ENCODE results near the gene CLIC4.

CLIC4 gene

DNA sequence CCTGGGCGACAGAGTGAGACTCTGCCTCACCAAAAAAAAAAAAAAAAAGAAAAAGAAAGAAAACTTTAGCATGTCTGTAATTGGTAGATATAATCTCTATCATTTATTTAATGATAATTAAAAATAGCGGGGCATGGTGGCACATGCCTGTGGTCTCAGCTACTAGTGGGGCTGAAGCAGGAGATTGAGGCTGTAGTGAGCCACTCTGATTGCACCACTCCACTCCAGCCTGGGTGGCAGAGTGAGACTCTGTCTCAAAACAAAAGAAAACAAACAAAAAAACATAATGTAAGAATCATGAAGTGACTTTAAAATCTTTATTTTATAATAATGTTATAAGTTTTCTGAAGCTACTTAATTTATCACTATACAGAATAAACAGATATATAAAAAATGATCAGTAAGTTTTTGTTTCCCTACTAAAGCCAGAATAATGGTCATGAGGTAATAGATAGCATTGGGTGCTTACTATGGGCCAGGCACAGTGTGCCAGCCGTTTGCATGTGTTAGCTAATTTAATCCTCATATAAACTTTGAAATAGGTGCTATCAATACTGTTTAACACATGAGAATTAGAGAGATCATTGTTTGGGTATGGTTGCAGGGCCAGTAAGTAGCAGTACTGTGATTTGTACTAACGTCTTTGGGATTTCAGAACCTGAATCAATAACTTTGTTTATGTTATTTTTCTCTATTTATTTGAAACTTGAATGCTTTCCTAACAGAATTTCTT lies 23.8 kb downstream of the CLIC4 start:
- no peaks in the 10 kb centered on the region for H3K36me3 ChIP-seq (replicated peaks; ENCODE audit: low read depth, low read length)
- H2AFZ ChIP-seq (ENCODE audit: low read depth, low read length): no peak overlapping the region
- H3K4me1 ChIP-seq (ENCODE audit: low read length): peaks cover 33% of the 10 kb centered on the region
- H3K9me3 ChIP-seq (ENCODE audit: insufficient read depth, low read length): no peaks in the 10 kb centered on the region
- peak overlapping the region; percentile 67 for H3K4me2 ChIP-seq (ENCODE audit: low read length)
- H3K4me3 ChIP-seq (ENCODE audit: low read length): peak overlapping the region; percentile 37
- no peaks in the 10 kb centered on the region for H4K20me1 ChIP-seq (ENCODE audit: insufficient read depth, low read length)
- peak overlapping the region; percentile 55 for H3K9ac ChIP-seq (ENCODE audit: low read length)
- no peaks in the 10 kb centered on the region for H3K27me3 ChIP-seq (ENCODE audit: low read depth, low read length)
- H3K27ac ChIP-seq (ENCODE audit: low read length): peak overlapping the region; percentile 88
- TF ChIP-seq, protein P1, sequence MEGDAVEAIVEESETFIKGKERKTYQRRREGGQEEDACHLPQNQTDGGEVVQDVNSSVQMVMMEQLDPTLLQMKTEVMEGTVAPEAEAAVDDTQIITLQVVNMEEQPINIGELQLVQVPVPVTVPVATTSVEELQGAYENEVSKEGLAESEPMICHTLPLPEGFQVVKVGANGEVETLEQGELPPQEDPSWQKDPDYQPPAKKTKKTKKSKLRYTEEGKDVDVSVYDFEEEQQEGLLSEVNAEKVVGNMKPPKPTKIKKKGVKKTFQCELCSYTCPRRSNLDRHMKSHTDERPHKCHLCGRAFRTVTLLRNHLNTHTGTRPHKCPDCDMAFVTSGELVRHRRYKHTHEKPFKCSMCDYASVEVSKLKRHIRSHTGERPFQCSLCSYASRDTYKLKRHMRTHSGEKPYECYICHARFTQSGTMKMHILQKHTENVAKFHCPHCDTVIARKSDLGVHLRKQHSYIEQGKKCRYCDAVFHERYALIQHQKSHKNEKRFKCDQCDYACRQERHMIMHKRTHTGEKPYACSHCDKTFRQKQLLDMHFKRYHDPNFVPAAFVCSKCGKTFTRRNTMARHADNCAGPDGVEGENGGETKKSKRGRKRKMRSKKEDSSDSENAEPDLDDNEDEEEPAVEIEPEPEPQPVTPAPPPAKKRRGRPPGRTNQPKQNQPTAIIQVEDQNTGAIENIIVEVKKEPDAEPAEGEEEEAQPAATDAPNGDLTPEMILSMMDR (IDR thresholded peaks at IDR 0.05; ENCODE audit: low read depth, low read length): no peak
- TF ChIP-seq EZH2phosphoT487 (IDR thresholded peaks at IDR 0.05; ENCODE audit: low read depth): no peak
- peaks cover 54% of the 10 kb centered on the region for H3K79me2 ChIP-seq (ENCODE audit: low read length)

DNA sequence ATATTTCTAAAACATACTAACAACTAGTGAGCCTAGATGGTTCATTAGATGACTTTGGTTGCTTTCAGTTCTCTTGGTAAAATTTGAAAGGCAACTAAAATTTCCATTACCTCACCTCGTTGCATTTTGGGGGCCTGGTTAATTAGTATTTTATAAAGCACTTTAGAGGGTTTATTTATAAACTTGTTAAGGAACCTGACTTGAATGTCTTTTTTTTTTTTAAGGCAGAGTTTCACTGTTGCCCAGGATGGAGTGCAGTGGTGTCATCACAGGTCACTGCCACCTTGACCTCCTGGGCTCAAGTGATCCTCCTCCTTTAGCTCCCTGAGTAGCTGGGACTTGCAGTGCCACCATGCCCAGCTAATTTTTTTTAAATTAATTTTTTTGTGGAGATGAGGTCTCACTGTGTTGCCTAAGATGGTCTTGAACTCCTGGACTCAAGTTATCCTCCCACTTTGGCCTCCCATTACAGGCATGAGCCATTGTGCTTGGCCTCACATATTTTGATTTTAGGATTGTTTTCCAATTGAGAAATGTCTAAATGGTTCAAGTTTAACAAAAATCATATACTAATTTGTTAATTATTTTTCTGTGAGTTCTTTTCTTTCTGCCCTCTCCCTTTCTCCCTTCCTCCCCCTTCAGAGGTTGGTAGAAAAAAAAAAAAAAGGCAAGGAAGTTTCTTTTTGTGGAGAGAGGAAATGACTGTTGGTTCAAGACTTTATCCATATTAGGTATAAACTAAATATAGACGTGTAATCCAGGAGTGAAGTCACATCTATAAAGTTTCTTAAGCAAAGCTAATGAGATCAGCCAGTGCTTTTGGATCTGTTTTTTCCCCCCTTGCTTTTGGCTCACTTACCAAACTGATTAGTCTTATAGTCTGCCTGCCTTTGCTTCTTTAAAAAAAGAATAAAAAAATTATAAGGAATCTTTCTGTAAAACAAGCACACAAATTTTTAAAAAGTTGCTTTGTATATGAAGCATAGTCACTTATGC lies 24.7 kb downstream of the CLIC4 start:
- H3K4me3 ChIP-seq (ENCODE audit: low read length): peak overlapping the region; percentile 37
- peaks cover 51% of the 10 kb centered on the region for H3K79me2 ChIP-seq (ENCODE audit: low read length)
- H3K9ac ChIP-seq (ENCODE audit: low read length): peak overlapping the region; percentile 55
- H3K4me2 ChIP-seq (ENCODE audit: low read length): peak overlapping the region; percentile 67
- H3K4me1 ChIP-seq (ENCODE audit: low read length): peaks cover 33% of the 10 kb centered on the region
- H4K20me1 ChIP-seq (ENCODE audit: insufficient read depth, low read length): no peaks in the 10 kb centered on the region
- H2AFZ ChIP-seq (ENCODE audit: low read depth, low read length): no peak overlapping the region
- H3K27ac ChIP-seq (ENCODE audit: low read length): peak overlapping the region; percentile 88
- no peaks in the 10 kb centered on the region for H3K27me3 ChIP-seq (ENCODE audit: low read depth, low read length)
- H3K9me3 ChIP-seq (ENCODE audit: insufficient read depth, low read length): no peaks in the 10 kb centered on the region
- H3K36me3 ChIP-seq (replicated peaks; ENCODE audit: low read depth, low read length): no peaks in the 10 kb centered on the region
- no peak for TF ChIP-seq EZH2phosphoT487 (IDR thresholded peaks at IDR 0.05; ENCODE audit: low read depth)
- TF ChIP-seq, protein P1 (IDR thresholded peaks at IDR 0.05; ENCODE audit: low read depth, low read length): no peak

DNA sequence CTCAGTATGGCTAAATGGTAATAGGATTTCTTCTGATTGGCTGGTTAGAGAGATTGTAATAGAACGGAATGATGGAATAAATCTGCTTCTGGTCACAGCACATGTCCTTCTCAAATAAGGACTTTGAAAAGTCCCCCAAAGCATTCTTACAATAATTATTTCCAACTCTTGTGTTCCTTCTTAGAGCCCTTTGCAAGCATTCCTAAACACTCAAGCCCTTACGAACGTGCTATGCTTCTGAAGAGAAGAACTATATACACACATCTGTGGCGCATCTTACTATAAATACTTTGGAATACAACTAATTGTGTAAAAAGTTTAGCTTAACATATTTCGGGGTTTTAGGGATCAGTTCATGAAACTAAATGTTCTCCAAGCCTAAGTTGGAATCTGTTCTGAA lies 25.6 kb downstream of the CLIC4 start:
- peak overlapping the region; percentile 67 for H3K4me2 ChIP-seq (ENCODE audit: low read length)
- peaks cover 46% of the 10 kb centered on the region for H3K79me2 ChIP-seq (ENCODE audit: low read length)

More for the DNA sequence above, 25.6 kb downstream of the CLIC4 start:
- no peaks in the 10 kb centered on the region for H4K20me1 ChIP-seq (ENCODE audit: insufficient read depth, low read length)
- H3K27ac ChIP-seq (ENCODE audit: low read length): peak overlapping the region; percentile 88
- H3K4me1 ChIP-seq (ENCODE audit: low read length): peaks cover 33% of the 10 kb centered on the region
- H3K9ac ChIP-seq (ENCODE audit: low read length): peak overlapping the region; percentile 55; the same call in 1 of the 2 replicates
- H3K9me3 ChIP-seq (ENCODE audit: insufficient read depth, low read length): no peaks in the 10 kb centered on the region
- H3K27me3 ChIP-seq (ENCODE audit: low read depth, low read length): no peaks in the 10 kb centered on the region
- H3K36me3 ChIP-seq (replicated peaks; ENCODE audit: low read depth, low read length): no peaks in the 10 kb centered on the region
- no peak overlapping the region for H3K4me3 ChIP-seq (ENCODE audit: low read length)
- TF ChIP-seq EZH2phosphoT487 (IDR thresholded peaks at IDR 0.05; ENCODE audit: low read depth): no peak
- TF ChIP-seq, protein P1 (IDR thresholded peaks at IDR 0.05; ENCODE audit: low read depth, low read length): no peak
- no peak overlapping the region for H2AFZ ChIP-seq (ENCODE audit: low read depth, low read length)

All from OCI-LY3 (cell line).